OCI-LY3 (cell line): ENCODE data around the gene GRXCR2.

Experiments
- H2AFZ ChIP-seq: fragments of 200-600, 300-600 bp; shearing (Covaris generic); 2 replicates; pipeline ENCODE4 v1.6.0; 2014; ENCODE audit warnings: antibody characterized with exemption, low read depth, low read length
- H3K27ac ChIP-seq: fragments of 200-600, 300-600 bp; sonication (generic); 2 replicates; pipeline ENCODE4 v1.5.1; 2014; ENCODE audit warnings: mild to moderate bottlenecking, low read length, moderate library complexity, mixed read lengths
- H3K27me3 ChIP-seq: fragments of 200-600, 300-600 bp; sonication (generic); 2 replicates; pipeline ENCODE4 v1.6.1; 2014; ENCODE audit warnings: low read depth, low read length, mixed read lengths
- H3K36me3 ChIP-seq: fragments of 200-600, 300-600 bp; sonication (generic); replicated peaks from 2 replicates; pipeline ENCODE3; 2014; ENCODE audit warnings: low read depth, low read length, mixed read lengths
- H3K4me1 ChIP-seq: fragments of 300-600, 200-600 bp; sonication (generic); 2 replicates; pipeline ENCODE4 v1.6.1; 2014; ENCODE audit warnings: low read length, mixed read lengths
- H3K4me2 ChIP-seq: fragments of 200-600, 300-600 bp; sonication (generic); 2 replicates; pipeline ENCODE4 v1.6.1; 2014; ENCODE audit warnings: low read length, mixed read lengths
- H3K4me3 ChIP-seq: fragments of 300-600, 200-600 bp; sonication (generic); 2 replicates; pipeline ENCODE4 v1.5.1; 2014; ENCODE audit warnings: antibody characterized with exemption, mild to moderate bottlenecking, low read length, moderate library complexity
- H3K79me2 ChIP-seq: fragments of 300-600, 200-600 bp; shearing (Covaris generic); 2 replicates; pipeline ENCODE4 v1.6.1; 2014; ENCODE audit warnings: mild to moderate bottlenecking, low read length, mixed read lengths
- H3K9ac ChIP-seq: fragments of 300-600, 200-600 bp; shearing (Covaris generic); 2 replicates; pipeline ENCODE4 v1.6.0; 2014; ENCODE audit warnings: mild to moderate bottlenecking, low read length, moderate library complexity
- H3K9me3 ChIP-seq: fragments of 200-600, 300-600 bp; shearing (Covaris generic); 2 replicates; pipeline ENCODE4 v1.6.1; 2014; ENCODE audit warnings: low read length, mixed read lengths; ENCODE audit not compliant: insufficient read depth
- H4K20me1 ChIP-seq: fragments of 200-600, 300-600 bp; sonication (generic); 2 replicates; pipeline ENCODE4 v1.6.1; 2016; ENCODE audit warnings: low read length, mixed read lengths; ENCODE audit not compliant: insufficient read depth
- EZH2phosphoT487 ChIP-seq: fragments of 200-600 bp; shearing (Covaris generic); IDR thresholded peaks from 2 replicates; pipeline ENCODE4 v1.6.1; 2018; ENCODE audit warnings: antibody characterized with exemption, mixed run types, low read depth
- TF ChIP-seq, protein P1 (sequence below): fragments of 200-600, 300-600 bp; sonication (generic); IDR thresholded peaks from 2 replicates; pipeline ENCODE4 v1.5.1; 2014; ENCODE audit warnings: antibody characterized with exemption, low read length, low read depth

The GRXCR2 gene

DNA sequence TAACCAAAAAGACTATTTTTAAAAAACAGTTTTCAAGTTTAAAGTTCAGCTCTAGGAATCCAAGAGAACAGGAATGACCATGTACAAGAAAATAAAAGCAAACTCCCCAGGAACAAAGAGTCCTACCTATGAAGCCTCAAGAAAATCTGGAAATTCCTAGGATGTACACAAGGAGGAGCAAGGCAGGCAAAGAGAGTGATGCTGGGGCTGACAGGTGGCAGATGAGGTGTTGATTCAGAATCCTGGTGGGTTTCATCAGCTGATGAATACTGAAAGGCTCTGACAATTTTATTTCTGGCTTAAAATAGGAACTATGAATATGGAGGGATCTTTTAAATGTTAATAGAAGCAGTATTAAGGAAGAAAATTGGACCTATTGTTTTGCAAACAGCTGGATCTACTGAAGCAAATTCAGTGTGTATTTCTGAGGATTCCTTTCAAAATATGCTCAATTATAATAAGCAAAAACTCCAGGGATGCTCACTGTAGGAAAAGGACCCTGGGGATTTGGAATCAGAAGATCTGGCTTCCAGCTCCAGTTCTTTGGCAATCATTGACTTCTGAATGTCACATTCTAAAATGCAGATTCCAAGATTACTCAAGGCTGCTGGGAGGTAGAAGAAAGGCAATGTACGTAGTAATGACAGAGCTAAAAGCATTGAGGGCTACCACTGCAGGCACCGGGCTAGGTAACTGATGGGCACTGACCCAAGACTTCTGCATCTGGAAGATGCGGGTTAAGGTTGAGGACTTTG lies 35.6 kb upstream of the GRXCR2 start:
- peaks cover 7% of the 10 kb centered on the region; the same call in 1 of the 2 replicates for H3K27me3 ChIP-seq
- H3K4me3 ChIP-seq, result no peak overlapping the region
- no peaks in the 10 kb centered on the region for H3K36me3 ChIP-seq
- H3K27ac ChIP-seq, result no peak overlapping the region
- no peak overlapping the region for H3K9ac ChIP-seq
- no peaks in the 10 kb centered on the region for H3K79me2 ChIP-seq
- H3K4me1 ChIP-seq, result no peaks in the 10 kb centered on the region
- no peak overlapping the region for H2AFZ ChIP-seq
- no peaks in the 10 kb centered on the region for H3K9me3 ChIP-seq
- no peak for TF ChIP-seq EZH2phosphoT487
- TF ChIP-seq, protein P1, sequence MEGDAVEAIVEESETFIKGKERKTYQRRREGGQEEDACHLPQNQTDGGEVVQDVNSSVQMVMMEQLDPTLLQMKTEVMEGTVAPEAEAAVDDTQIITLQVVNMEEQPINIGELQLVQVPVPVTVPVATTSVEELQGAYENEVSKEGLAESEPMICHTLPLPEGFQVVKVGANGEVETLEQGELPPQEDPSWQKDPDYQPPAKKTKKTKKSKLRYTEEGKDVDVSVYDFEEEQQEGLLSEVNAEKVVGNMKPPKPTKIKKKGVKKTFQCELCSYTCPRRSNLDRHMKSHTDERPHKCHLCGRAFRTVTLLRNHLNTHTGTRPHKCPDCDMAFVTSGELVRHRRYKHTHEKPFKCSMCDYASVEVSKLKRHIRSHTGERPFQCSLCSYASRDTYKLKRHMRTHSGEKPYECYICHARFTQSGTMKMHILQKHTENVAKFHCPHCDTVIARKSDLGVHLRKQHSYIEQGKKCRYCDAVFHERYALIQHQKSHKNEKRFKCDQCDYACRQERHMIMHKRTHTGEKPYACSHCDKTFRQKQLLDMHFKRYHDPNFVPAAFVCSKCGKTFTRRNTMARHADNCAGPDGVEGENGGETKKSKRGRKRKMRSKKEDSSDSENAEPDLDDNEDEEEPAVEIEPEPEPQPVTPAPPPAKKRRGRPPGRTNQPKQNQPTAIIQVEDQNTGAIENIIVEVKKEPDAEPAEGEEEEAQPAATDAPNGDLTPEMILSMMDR, result no peak
- no peaks in the 10 kb centered on the region for H4K20me1 ChIP-seq
- H3K4me2 ChIP-seq, result no peak overlapping the region

DNA sequence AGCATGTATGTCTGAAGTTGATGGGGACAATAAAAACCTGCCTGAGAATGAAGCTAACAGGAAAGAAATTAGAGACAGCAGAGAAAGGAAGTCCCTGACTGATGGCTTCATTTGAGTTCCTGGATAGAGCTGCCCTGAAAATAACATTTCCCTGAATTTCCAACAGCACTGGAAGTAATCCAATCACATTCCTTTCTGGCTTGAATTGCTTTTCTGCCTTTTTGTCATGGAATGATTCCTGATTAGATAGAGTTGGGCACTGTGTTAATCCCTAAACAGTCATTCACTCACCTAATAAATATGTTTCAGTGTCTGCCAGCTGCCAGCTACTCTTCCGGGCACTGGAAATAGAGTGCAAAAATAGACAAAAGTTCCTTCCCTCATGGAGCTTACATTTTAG lies 33.6 kb upstream of the GRXCR2 start:
- H3K9ac ChIP-seq, result no peak overlapping the region
- H3K9me3 ChIP-seq, result no peaks in the 10 kb centered on the region
- H3K27me3 ChIP-seq, result peaks cover 7% of the 10 kb centered on the region; the same call in 1 of the 2 replicates

DNA sequence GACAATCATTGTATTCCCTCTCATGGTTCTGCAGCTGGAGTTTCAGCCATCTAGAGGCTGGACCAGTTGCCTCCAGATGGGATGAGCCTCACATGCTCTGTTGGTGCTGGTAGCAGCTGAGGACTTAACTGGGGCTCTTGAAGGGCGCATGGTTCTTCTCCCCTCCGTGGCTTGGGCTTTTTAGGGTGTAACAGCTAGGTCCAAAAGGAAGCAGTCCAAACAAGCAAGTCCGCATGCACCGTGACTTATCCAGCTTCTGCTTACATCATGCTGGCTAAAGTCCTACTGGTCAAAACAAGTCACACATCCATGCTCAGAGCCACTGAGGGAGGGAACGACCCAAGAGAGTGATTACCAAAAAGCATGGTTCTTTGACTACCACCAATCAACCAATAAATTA lies 31.9 kb upstream of the GRXCR2 start:
- Histone ChIP-seq H3K4me1 (no peaks in the 10 kb centered on the region), H3K79me2 (no peaks in the 10 kb centered on the region), H3K9me3 (no peaks in the 10 kb centered on the region), H2AFZ (no peak overlapping the region), H3K27ac (no peak overlapping the region), H3K36me3 (no peaks in the 10 kb centered on the region), H3K4me2 (no peak overlapping the region), H3K27me3 (peaks cover 5% of the 10 kb centered on the region; the same call in 1 of the 2 replicates), H3K4me3 (no peak overlapping the region), H3K9ac (no peak overlapping the region), H4K20me1 (no peaks in the 10 kb centered on the region)
- TF ChIP-seq, protein P1, result no peak
- no peak for TF ChIP-seq EZH2phosphoT487

More for the DNA sequence above, 33.6 kb upstream of the GRXCR2 start:
- Histone ChIP-seq H3K79me2 (no peaks in the 10 kb centered on the region), H3K4me2 (no peak overlapping the region), H3K27ac (no peak overlapping the region), H3K4me1 (no peaks in the 10 kb centered on the region), H2AFZ (no peak overlapping the region), H4K20me1 (no peaks in the 10 kb centered on the region), H3K36me3 (no peaks in the 10 kb centered on the region), H3K4me3 (no peak overlapping the region)
- TF ChIP-seq, protein P1, result no peak
- TF ChIP-seq EZH2phosphoT487, result no peak

DNA sequence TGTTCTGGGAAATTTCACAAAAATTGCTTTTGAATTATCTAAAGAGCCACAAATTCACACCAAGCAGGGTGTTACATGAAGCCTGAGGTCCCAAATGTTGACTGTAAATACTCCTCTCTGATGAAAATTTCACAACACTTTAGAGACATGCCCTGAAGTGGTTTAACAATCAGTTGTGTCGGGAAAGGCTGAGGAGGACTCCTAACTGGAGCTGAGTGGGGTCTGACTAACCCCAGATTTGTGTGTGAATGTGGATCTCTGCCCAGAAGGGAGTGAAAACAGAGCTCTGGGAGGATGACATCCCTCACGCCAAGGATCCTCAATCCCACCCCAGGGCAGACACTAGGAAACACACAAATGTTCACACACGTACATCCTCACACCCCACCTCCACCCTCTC lies 31.1 kb upstream of the GRXCR2 start:
- Histone ChIP-seq H3K9ac (no peak overlapping the region), H3K9me3 (no peaks in the 10 kb centered on the region), H3K4me1 (no peaks in the 10 kb centered on the region), H3K36me3 (no peaks in the 10 kb centered on the region), H2AFZ (no peak overlapping the region), H3K4me3 (no peak overlapping the region), H4K20me1 (no peaks in the 10 kb centered on the region), H3K4me2 (no peak overlapping the region), H3K79me2 (no peaks in the 10 kb centered on the region), H3K27me3 (no peaks in the 10 kb centered on the region; the same call in 1 of the 2 replicates), H3K27ac (no peak overlapping the region)
- TF ChIP-seq EZH2phosphoT487, result no peak
- TF ChIP-seq, protein P1, result no peak
